GM19468 (cell line): ENCODE data around the gene SORT1.

Experiments
- ATAC-seq: cut with Tn5 transposase; IDR thresholded peaks from one replicate; pipeline ENCODE4 v1.9.1; 2021; ENCODE audit warnings: mild to moderate bottlenecking, moderate library complexity, moderate number of reproducible peaks; ENCODE audit not compliant: unreplicated experiment; ENCODE audit errors: extremely low read depth

SORT1 gene

DNA sequence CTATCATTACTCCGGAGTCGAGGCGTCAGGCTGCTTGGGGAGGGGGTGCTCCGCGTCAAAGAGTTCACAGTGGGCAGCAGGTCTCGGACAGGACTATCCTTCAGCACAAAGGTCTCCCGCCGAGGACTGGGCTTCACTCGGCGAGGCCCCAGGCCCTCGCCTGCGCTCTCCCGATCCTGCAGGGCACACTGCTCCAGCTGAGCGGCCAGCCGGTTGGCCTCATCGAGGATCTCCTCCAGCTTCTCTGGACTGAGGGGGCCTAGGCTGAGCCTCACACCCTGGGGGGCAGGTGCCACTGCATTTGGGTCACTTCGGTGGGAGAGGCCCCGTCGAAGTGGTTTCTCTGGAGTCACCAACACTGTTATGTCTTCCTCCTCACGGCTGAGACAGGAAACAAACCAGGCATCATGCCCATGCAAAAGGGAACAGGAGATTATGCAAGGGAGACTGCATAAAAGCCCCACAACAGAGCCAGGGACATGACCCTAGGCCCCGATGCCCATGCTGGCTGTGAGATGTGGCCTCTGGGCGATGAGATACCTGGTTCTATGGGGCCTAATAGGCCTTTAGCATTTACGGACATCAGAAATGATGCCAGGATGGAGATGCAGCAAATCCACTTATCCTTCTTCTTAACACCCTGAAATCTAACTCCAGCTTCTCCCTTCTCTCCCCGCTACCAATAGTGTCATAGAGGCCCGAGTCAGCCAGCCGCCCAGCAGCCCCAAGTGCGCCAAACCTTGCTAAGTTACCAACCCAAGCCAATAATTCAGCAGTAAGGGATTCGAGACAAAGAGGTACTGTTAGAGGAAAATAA lies 115.8 kb downstream of the SORT1 start:
- no peak for ATAC-seq

DNA sequence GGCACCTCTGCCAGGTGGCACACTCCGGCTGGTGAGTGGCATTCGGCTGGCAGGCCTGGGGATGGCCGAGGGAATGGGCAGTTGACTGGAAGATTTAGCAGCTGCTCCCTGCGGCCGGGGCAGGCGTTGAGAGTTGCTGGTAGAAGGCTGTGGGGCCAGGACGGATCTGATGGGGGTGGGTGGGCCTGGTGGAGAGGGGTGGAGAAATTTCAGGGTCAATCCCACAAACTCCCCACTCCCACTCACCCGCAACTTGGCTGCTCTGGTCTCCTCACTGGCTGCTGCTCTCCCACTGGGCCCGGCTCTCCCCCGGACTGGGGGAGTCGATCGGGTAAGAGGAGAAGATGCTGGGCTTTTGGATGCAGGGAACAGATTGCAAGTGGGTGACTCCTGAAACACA lies 116.9 kb downstream of the SORT1 start:
- no peak for ATAC-seq

DNA sequence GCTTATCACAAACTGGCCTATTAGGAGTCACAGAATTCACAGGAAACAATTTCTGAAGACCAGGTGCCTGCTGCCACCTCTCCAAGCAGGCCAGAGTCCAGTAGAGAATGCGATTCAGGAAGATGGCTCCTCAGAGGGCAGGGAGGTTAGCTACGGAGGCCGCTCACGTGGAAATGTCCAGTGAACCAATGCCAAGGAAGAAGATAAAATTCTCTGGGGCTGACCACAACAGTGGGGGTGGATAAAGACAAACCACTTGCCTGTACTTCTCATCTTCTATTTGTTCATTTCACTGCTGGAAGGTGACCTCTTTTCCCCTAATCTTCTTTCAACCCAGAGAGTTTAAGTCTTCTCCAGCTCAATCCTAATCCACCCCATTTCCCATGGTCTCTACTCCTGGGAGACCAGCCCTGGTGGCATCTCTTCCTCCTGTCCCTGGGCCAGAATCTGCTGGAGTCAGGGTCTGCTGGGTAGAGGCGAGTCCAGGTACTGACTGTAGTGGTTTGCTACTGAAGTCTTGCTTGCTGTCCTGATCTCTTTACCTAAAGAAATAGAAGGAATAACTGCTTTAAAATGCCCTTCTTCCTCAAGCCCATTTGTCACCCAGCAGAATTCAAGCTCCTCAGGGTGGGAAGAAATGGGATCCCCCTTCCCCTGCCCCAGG lies 118.0 kb downstream of the SORT1 start:
- ATAC-seq: no peak

DNA sequence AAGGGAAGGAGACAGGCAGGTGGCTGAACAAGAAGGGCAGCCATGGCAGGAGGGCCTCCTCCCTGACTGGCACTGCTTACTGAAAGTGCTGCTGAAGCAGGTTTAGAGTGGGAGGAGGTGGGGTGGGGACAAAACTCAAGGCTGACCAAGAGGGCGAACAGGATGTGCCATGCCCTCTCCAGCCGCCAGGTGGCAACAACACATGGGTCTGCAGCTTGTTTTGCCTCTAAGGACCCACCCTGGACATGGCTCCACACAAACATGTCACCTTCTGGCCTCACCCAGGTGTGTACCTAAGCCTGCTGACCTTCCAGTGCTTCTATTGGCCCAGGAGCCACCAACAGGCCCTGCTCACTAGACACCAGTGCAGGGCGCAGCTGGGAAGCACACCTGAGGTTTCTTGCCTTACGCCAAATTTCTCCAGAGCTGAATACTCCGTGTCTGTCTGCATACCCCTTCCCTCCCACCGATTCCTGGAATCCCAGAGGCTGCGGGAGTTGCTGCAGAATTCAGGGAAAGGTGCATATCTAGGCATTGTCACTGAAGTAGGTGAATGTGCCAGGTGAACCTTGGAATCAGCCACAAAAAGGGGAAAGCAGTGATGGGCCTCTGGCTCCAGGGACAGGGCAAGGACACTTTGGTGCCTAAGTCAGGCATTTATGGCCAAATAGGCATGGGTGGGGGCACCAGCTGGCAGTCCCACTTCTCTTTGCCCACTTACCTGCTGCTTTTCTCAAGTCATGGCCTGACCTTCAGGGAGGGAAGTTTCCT lies 120.1 kb downstream of the SORT1 start:
- no peak for ATAC-seq

DNA sequence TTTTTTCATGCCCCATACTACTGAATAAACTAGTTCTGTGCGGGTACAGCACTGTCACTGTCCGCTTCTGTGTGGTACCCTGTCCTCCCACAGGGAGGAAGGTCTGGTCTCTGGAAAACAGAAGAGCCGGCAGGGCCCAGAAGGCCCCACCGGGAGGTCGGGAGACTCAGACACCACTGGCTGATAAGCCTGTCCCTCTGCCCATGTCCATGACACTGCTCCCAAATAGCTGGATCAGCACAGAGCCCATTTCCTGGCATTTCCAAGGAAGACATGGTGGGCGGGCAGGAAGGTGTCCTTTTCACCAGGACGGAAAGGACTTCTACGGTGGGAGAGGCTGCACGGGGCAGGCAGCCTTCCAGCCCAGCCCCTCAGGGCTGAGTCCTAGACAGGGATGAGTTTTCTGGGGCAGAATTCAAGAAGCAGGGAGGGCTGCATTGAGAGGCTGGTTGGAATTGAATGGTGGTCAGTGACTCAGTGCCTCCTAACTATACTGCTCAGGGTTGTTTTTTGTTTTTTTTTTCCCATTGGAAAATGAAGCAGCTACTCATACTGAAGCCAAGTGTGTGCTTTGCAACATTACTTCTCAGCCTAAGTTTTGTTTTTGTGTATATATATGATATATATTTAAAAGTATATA lies 121.9 kb downstream of the SORT1 start:
- ATAC-seq: no peak

DNA sequence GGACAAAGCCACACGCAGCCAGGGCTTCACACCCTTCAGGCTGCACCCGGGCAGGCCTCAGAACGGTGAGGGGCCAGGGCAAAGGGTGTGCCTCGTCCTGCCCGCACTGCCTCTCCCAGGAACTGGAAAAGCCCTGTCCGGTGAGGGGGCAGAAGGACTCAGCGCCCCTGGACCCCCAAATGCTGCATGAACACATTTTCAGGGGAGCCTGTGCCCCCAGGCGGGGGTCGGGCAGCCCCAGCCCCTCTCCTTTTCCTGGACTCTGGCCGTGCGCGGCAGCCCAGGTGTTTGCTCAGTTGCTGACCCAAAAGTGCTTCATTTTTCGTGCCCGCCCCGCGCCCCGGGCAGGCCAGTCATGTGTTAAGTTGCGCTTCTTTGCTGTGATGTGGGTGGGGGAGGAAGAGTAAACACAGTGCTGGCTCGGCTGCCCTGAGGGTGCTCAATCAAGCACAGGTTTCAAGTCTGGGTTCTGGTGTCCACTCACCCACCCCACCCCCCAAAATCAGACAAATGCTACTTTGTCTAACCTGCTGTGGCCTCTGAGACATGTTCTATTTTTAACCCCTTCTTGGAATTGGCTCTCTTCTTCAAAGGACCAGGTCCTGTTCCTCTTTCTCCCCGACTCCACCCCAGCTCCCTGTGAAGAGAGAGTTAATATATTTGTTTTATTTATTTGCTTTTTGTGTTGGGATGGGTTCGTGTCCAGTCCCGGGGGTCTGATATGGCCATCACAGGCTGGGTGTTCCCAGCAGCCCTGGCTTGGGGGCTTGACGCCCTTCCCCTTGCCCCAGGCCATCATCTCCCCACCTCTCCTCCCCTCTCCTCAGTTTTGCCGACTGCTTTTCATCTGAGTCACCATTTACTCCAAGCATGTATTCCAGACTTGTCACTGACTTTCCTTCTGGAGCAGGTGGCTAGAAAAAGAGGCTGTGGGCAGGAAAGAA lies 122.9 kb downstream of the SORT1 start:
- ATAC-seq: no peak

DNA sequence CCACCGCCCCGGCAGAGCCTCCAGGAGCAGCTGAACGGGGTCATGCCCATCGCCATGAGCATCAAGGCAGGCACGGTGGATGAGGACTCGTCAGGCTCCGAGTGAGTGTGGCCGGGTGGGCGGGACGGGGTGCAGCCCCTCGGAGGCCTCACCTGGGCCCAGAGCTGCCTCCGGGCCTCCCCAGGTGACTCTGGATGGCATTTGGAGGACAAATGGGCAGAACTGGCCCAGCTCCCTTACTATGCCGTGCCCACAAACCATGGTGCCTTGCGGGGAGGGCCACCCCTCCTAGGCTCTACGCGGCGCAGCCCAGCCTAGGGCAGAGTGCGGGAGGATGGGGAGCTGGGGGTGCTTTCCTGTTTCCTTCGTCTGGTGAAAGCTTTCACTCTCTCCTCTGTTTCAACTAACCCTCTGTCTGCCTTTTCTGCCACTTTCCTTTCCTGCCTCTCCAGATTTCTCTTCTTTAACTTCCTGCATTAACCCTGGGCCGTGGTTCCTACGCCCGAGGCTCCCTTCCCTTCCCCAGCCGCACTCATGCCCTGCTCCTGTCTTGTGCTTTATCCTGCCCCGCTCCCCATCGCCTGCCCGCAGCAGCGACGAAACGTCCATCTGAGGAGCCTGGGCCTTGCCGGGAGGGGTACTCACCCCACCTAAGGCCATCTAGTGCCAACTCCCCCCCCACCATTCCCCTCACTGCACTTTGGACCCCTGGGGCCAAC lies 124.0 kb downstream of the SORT1 start:
- no peak for ATAC-seq

DNA sequence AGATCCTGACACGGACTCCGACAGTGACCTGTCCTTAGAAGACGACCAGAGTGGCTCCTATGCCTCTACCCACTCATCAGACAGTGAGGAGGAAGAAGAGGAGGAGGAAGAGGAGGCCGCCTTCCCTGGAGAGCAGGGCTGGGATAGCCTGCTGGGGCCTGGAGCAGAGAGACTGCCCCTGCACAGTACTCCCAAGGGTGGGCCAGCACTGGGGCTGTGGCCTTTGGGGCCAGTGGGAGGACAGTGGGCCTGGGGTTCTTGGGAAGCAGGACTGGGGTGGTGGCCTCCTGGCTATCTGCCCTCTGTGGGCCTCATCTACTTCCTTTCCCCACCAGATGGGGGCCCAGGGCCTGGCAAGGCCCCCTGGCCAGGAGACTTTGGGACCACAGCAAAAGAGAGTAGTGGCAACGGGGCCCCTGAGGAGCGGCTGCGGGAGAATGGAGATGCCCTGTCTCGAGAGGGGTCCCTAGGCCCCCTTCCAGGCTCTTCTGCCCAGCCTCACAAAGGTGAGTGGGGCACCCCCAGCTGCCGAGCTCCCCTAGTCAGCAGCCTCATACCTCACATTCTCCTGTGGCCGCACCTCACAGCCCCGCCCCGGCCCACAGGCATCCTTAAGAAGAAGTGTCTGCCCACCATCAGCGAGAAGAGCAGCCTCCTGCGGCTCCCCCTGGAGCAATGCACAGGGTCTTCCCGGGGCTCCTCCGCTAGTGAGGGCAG lies 124.7 kb downstream of the SORT1 start:
- ATAC-seq: no peak

DNA sequence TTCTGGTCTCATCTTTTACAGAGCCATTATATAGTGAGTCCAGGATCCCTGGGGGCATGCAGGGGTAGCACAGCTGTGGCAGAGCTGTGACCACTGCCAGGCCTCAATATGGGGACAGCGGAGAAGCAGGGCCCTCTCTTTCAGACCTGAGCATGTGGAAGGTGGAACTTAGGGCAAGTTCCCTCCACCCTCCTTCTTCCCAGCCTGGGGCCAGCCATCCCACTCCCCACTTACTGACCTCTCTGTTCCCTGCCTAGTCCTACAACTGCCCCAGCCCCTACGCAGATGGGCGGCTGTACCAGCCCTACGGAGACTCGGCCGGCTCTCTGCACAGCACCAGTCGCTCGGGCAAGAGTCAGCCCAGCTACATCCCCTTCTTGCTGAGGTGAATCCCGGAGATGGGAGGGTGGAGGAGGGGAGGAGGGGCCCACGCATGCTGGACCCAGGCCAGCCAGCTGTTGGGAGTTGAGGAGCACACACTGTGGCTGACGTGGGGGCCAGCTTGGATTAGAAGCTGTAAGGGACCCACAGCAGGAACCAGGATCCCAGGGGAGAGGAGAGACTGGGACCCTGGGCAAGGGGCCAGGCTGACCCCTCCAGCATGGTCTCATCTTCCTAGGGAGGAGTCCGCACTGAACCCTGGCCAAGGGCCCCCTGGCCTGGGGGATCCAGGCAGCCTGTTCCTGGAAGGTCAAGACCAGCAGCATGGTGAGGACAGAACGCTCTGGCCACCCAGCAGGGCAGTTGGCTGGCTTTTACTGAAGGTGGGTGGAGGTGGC lies 125.5 kb downstream of the SORT1 start:
- ATAC-seq: no peak

DNA sequence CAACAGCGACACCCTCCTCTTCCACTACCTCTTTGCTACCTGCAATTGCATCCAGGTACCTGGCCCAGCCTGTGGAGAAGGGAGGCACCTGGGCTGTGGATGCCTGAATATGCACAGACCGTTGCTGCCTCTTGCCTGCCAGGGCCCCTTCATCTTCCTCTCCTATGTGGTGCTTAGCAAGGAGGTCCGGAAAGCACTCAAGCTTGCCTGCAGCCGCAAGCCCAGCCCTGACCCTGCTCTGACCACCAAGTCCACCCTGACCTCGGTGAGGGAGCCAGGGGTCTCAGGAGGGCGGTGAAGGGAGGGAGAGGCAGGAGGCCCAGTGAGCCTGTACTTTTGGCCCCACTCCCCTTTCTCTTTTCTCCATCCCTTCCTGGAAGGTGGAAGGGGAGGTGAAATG lies 126.3 kb downstream of the SORT1 start:
- no peak for ATAC-seq

DNA sequence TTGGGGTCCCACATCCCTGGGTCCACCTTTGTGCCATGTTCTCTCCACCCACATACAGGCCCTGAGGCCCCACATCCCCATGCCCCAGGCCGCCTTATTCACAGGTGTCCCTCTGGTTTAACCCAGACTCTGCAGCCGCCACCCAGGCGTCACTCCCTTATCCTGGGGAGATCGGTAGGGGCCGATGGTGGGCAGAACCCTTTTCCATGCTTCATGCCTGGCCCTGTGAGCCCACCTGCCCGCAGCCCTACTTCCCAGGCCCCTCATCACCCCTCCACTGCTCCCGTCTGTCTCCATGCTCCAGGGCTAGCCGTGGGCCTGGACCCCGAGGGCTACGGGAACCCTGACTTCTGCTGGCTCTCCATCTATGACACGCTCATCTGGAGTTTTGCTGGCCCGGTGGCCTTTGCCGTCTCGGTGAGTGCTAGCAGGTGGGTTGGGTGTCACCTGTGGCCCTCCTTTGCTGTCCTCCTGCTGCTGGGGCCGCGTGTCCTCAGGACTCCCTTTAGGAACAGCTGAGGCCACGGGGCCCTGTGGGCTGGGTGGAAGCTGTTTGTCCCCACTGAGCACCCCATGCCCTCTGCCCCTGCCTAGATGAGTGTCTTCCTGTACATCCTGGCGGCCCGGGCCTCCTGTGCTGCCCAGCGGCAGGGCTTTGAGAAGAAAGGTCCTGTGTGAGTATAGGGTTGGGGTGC lies 126.9 kb downstream of the SORT1 start:
- ATAC-seq: no peak

DNA sequence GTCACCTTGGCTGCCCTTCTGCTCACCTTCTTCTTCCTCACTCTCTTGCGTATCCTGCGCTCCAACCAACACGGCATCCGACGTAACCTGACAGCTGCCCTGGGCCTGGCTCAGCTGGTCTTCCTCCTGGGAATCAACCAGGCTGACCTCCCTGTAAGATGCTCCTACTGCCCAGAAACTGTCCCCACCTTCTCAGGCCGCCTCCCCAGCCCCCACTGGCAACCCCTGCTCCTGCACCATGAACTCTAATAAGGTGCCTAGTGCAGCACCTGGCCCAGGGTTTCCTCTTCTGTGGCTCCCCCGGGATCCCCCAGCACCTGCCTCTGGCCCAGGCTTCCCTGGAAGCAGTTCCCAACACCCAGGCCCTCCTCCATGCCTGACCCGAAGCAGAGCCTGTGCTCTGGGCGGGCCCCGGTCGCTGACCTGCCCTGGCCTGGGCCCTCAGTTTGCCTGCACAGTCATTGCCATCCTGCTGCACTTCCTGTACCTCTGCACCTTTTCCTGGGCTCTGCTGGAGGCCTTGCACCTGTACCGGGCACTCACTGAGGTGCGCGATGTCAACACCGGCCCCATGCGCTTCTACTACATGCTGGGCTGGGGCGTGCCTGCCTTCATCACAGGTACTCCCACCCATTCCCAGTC lies 127.6 kb downstream of the SORT1 start:
- no peak for ATAC-seq

DNA sequence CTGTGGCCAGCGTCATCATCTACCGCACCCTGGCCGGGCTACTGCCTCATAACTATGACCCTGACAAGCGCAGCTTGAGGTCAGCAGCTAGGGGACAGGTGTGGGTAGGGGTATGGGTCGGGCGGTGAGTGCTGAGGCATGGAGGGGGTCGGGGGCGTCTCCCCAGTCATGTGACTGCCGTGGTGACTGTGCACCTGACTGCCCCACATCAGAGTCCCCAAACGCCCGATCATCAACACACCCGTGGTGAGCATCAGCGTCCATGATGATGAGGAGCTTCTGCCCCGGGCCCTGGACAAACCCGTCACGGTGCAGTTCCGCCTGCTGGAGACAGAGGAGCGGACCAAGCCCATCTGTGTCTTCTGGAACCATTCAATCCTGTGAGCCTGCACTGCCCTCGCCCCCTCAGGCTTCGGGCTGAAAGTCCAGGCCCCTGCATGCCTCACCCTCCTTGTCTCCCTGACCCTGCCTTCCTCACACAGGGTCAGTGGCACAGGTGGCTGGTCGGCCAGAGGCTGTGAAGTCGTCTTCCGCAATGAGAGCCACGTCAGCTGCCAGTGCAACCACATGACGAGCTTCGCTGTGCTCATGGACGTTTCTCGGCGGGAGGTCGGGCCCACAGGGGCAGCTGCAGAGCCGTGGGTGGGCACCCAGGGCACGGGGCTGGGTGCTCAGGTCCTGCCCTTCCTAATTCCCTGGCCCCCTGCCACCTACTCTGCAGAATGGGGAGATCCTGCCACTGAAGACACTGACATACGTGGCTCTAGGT lies 128.3 kb downstream of the SORT1 start:
- no peak for ATAC-seq

DNA sequence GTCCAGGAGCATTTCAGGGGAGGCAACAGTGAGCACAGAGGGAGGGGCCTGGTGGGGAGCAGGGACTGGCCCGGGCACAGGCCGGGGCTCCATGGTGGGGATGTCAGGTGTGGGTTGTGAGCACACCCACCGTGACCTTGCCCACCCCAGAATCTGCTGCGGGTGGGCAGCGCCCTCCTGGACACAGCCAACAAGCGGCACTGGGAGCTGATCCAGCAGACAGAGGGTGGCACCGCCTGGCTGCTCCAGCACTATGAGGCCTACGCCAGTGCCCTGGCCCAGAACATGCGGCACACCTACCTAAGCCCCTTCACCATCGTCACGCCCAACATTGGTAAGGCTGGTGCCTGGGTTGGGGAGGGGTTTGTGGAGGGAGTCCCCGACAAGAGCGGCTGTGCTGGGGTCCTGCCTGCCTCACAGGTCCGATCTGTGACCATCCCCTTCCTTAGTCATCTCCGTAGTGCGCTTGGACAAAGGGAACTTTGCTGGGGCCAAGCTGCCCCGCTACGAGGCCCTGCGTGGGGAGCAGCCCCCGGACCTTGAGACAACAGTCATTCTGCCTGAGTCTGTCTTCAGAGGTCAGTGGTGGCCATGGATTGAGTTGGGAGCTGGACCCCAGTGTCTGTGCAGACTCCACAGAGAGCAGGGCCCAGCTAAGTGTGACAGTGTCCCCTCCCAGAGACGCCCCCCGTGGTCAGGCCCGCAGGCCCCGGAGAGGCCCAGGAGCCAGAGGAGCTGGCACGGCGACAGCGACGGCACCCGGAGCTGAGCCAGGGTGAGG lies 129.1 kb downstream of the SORT1 start:
- no peak for ATAC-seq

DNA sequence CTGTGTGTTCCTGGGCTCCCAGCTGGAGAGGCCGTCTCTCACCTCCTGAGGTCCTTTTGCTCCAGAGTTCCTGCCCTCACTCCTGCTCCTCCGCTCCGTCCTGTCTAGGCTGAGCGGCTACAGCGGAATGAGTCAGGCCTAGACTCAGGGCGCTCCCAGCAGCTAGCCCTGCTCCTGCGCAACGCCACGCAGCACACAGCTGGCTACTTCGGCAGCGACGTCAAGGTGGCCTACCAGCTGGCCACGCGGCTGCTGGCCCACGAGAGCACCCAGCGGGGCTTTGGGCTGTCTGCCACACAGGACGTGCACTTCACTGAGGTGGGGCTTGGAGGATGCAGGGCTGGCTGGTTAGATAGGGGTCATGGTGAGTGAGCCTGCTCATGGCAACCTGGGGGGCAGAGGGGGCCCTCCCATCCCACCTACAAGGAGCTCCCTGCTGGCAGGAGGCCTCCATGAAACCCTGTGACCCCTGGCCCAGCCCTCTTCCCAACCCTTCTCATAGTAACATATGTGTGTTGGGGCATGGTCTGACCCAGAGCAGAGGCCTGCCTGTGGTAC lies 129.9 kb downstream of the SORT1 start:
- ATAC-seq: no peak
